NCI-H146 treated with DMSO at 0.1 percent for 48 hours (cell line): ENCODE measurements around the gene CCDC47.

Source experiments
- DNase-seq: peaks from one replicate; lab custom pipeline; 2025; ENCODE audit not compliant: unreplicated experiment; lab: John Stamatoyannopoulos, UW

The CCDC47 gene

DNA sequence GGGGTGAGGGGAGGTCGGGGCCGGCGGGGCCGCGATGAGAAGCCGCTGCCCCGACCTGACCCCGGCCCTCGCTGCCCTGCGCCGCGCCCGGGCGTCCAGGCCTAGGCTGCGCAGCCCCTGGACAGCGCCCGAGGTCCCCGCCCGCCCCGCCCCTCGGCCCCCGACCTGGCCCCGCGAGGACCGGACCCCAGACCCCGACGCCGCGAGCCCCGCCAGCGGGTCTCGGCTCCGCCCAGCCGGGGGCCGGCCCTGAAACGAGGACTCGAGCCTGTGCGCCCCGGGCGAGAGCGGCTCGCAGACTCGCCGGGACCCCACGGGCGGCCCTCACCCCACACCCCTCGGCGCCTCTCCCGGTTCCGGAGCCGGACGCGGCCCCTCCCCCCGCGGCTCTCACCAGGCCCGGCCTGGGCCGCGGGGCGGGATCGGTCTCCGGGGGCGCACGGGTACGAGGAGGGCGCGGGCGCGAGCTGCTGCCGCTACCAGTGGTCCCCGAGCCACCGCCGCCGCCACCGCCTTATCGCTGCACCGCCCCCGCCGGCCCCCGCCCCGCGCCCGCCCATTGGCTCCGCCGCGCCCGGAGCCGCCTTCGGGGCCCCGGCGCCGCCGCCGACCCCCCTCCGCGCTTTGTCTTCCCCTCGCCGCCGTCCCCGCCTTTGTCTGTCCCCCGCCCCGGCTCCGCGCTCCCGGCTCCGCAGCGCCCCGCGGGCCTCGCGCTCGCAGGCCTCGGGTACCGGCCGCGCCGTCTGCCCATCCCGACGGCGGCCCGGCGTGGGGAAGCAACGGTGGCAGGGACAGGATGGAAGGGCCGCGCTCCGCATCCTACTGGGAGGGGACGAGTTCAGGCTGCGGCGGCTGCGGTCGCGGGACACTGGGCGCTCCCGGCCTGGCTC is 73.5 kb downstream of the CCDC47 start, which contains the start of gene LIMD2:
TSS of gene LIMD2 (minus strand) at position 488 of the 890 bp plus-strand sequence. CDS start 827 bp downstream, outside the sequence.
- peak; percentile 46 for DNase-seq

DNA sequence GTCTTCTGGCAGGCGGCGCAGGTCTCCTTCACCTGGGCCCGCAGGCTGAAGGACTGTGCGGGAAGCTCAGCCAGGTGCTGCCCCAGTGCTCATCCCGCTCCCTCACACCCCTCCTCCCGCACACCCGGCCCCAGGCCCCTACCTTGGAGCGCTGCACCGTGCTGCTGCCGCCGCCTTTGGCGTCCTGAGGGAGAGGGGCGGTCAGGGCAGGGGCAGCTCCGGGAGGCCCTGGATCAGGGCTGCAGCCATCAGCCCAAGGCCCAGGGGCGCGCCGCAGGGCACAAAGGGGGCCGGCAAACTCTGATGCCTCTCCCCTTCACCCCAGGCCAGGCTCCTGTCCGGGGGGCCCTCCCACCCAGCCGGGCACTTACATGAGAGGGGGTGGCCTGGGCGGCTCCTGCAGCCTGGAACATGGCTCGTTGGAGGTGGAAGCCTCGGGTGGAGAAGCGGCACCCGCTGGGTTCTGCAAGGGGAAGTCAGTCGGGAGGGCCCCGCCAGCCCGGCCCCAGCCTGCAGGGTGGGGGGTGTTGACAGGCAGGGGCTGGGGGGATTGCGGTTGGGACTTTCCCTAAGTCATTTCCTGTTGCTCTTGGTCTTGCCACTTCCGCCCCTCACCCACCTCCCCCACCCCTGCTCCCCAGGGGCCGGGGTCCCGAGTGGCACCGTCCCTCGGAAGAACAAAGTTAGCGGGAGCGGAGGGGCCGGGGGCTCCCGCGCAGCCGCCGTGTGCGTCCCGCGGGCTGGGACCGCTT is 74.3 kb downstream of the CCDC47 start:
- DNase-seq = no peak

DNA sequence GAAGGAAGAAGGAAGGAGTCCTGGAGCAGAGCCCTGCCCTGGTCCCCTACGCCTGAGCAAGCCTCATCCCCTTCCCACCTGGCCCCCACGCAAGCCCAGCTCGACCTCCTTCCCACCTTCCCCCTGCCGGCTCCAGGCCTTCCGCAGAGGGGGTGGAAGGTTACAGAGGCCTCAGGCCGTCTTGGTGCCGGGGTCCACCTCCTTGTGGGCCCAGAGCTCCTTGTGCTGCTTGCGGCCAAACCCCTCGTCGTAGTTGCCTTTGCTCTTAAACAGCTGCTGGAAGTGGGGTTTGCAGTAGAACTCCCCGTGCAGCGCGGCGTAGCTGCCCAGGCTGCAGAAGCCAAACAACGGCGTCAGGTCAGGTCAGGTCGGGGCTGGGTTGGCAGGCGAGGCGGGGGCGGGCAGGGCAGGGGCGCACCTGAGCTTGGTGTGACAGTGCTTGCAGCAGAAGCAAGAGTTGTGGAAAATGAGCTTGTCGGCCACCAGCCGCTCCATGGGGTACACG is 75.0 kb downstream of the CCDC47 start:
- DNase-seq = no peak

DNA sequence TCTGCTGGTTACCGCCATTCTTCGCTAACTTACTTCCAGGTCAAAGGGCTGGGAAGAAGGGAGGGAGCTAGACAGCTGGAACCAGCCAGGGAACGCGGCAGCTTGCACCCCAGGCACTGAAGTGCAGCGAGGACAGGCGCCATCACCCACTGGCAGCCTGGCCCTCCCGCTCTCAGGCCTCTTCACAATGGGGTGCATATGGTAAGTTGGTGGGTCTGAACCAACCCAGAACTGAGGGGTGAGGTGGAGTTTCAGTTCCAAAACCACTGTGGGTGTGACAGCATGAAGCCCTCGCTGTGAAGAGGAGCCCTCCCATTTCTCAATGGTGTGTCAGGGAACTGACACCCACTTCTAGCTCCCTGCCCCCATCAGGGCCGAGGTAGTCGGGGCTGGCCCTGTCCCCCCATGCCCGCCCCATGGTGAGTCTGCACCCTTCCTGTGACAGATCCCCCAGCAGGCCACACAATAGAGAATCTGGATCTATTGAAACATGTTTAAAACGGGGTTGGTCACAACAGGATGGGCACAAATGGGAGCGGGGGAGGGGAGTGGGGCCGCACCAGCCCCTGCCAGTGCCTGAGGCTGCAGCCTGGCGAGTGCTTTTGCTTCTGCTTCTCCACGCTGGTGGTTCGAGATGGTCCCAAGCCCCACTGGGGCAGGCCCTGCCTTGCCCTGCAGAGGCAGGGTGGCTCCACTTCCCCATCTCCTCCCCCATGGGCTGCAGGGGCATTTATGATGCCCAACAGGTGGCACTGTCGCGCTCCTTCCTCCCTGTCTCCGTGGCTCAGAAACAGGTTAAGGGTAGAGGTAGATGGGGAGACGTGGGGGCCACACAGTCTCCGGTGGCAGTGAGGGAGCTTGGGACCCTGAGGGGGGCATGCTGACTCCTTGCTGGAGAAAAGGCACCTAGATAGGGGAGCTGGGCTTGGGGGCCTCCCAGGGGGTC is 75.8 kb downstream of the CCDC47 start:
- no peak for DNase-seq

DNA sequence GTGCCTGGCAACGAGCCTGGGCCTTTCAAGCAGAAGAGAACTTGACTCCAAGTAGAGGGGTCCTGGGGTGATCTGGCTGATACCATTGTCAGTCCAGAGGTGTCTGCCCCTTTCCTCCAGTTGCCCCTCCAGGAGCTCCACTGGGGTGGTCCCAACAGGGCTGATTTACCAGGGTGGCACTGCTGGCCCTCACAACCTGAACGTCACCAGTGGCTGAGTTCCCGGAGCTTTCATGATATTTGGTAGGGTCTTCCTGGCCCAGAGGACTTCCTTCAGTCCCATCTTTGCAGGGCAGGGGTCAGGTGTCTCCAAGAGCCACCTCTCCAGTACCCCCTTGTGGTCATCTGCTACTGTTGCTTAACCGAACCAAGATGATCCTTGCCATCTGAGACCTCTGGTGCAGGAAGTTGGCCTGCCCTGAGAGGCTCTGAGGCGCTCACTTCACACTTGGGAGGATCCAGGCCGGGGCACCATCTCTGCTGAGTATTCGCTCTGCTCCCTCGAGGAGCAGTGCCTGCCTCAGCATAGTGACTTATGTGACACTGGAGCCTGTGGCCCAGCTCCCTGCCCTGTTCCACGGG is 76.9 kb downstream of the CCDC47 start:
- DNase-seq = no peak

DNA sequence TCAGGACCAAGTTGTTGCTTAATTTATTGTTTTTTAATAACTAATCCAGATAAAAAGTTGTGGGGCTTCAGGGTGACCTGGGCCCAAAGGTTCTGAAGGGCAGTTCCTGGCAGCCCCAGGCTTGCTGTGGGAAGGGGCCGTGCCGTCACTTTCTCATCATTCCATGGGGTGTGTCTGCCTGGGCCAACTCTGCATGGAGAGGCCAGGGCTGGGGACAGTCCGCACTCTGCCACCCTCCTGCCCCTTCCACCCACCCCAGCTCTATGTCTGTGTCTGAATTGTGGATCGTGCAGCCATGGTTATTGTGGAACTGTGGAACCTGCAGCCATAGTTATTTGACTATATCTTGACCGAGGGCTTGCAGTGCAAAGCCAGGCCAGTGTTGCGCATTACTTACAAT is 77.5 kb downstream of the CCDC47 start:
- DNase-seq = no peak
